H9 (cell line): ENCODE data around the gene ARHGEF5. TPM values are rescaled to one million over a fixed set of nuclear protein-coding genes. Genes with fewer than 3 reads are reported as not detected.

Source experiments
- DNase-seq: peaks from one replicate; pipeline ENCODE4 v3.0.0-alpha.2; 2017
- H2AFZ ChIP-seq: one replicate; pipeline ENCODE4 v1.6.1; 2013; ENCODE audit warnings: mild to moderate bottlenecking, low read length, control low read depth, moderate library complexity
- H2AK5ac ChIP-seq: 2 replicates; pipeline ENCODE4 v1.6.1; 2013; ENCODE audit warnings: low read length, control low read depth, mixed read lengths; ENCODE audit not compliant: insufficient read length
- H2BK120ac ChIP-seq: one replicate; pipeline ENCODE4 v1.6.1; 2013; ENCODE audit warnings: low read depth, mild to moderate bottlenecking, low read length, control low read depth, inconsistent platforms; ENCODE audit not compliant: poor library complexity, severe bottlenecking
- H2BK12ac ChIP-seq: 2 replicates; pipeline ENCODE4 v1.6.1; 2013; ENCODE audit warnings: low read length, control low read depth, mixed read lengths, low read depth; ENCODE audit not compliant: insufficient read length
- H2BK15ac ChIP-seq: 2 replicates; pipeline ENCODE4 v1.6.1; 2013; ENCODE audit warnings: low read depth, low read length, control low read depth
- H2BK20ac ChIP-seq: one replicate; pipeline ENCODE4 v1.6.1; 2013; ENCODE audit warnings: low read depth, mild to moderate bottlenecking, low read length, control low read depth, inconsistent platforms; ENCODE audit not compliant: poor library complexity, severe bottlenecking
- H2BK5ac ChIP-seq: 2 replicates; pipeline ENCODE4 v1.6.1; 2013; ENCODE audit warnings: low read length, control low read depth, mixed read lengths; ENCODE audit not compliant: insufficient read length
- H3K14ac ChIP-seq: 2 replicates; pipeline ENCODE4 v1.6.1; 2013; ENCODE audit warnings: low read length, control low read depth; ENCODE audit not compliant: insufficient read depth
- H3K18ac ChIP-seq: 2 replicates; pipeline ENCODE4 v1.6.1; 2013; ENCODE audit warnings: low read depth, mild to moderate bottlenecking, mixed read lengths, low read length, control low read depth; ENCODE audit not compliant: insufficient read length
- H3K23ac ChIP-seq: 2 replicates; pipeline ENCODE4 v1.6.1; 2013; ENCODE audit warnings: low read length, control low read depth, mixed read lengths, low read depth; ENCODE audit not compliant: insufficient read length
- H3K23me2 ChIP-seq: 2 replicates; pipeline ENCODE4 v1.6.1; 2013; ENCODE audit warnings: low read depth, mild to moderate bottlenecking, mixed read lengths, low read length, control low read depth; ENCODE audit not compliant: insufficient read length, poor library complexity, severe bottlenecking
- H3K27ac ChIP-seq: 2 replicates; pipeline ENCODE4 v1.5.1; 2013; ENCODE audit warnings: low read length, control low read depth, mixed read lengths, low read depth; ENCODE audit not compliant: insufficient read length
- H3K27me3 ChIP-seq: 2 replicates; pipeline ENCODE4 v1.6.1; 2013; ENCODE audit warnings: low read length, control low read depth, inconsistent platforms; ENCODE audit not compliant: insufficient read depth
- H3K4ac ChIP-seq: 2 replicates; pipeline ENCODE4 v1.6.1; 2013; ENCODE audit warnings: low read depth, mild to moderate bottlenecking, control low read depth, inconsistent platforms, low read length, moderate library complexity
- H3K4me1 ChIP-seq: 2 replicates; pipeline ENCODE4 v1.6.1; 2013; ENCODE audit warnings: low read length, control low read depth, inconsistent platforms; ENCODE audit not compliant: insufficient read depth
- H3K4me2 ChIP-seq: 2 replicates; pipeline ENCODE4 v1.6.1; 2013; ENCODE audit warnings: low read length, control low read depth, mixed read lengths; ENCODE audit not compliant: insufficient read length, insufficient read depth
- H3K56ac ChIP-seq: 2 replicates; pipeline ENCODE4 v1.6.1; 2013; ENCODE audit warnings: low read depth, mild to moderate bottlenecking, mixed read lengths, low read length, control low read depth; ENCODE audit not compliant: insufficient read length
- H3K79me1 ChIP-seq: 2 replicates; pipeline ENCODE4 v1.6.1; 2013; ENCODE audit warnings: low read depth, mild to moderate bottlenecking, moderate library complexity, low read length, control low read depth, inconsistent platforms; ENCODE audit not compliant: insufficient read depth, poor library complexity, severe bottlenecking
- H3K79me2 ChIP-seq: 2 replicates; pipeline ENCODE4 v1.6.1; 2013; ENCODE audit warnings: low read length, control low read depth, inconsistent platforms; ENCODE audit not compliant: insufficient read depth
- H3K9ac ChIP-seq: 2 replicates; pipeline ENCODE4 v1.6.1; 2013; ENCODE audit warnings: low read length, control low read depth, mixed read lengths; ENCODE audit not compliant: insufficient read length; ENCODE audit errors: extremely low read depth
- H3K9me3 ChIP-seq: one replicate; pipeline ENCODE4 v1.6.1; 2013; ENCODE audit warnings: low read depth, low read length, inconsistent platforms; ENCODE audit not compliant: control insufficient read depth
- H3T11ph ChIP-seq: one replicate; pipeline ENCODE4 v1.6.1; 2013; ENCODE audit warnings: mild to moderate bottlenecking, low read length, control low read depth, inconsistent platforms
- H4K20me1 ChIP-seq: one replicate; pipeline ENCODE4 v1.6.1; 2013; ENCODE audit not compliant: control insufficient read depth, insufficient read length, insufficient read depth
- H4K5ac ChIP-seq: 2 replicates; pipeline ENCODE4 v1.6.1; 2013; ENCODE audit warnings: low read depth, mild to moderate bottlenecking, mixed read lengths, low read length, control low read depth; ENCODE audit not compliant: insufficient read length
- H4K8ac ChIP-seq: replicated peaks from 2 replicates; pipeline ENCODE4 v1.6.1; 2013; ENCODE audit warnings: low read length, control low read depth, mixed read lengths, low read depth; ENCODE audit not compliant: insufficient read length
- H4K91ac ChIP-seq: 2 replicates; pipeline ENCODE4 v1.6.1; 2013; ENCODE audit warnings: low read depth, mild to moderate bottlenecking, moderate library complexity, mixed read lengths, low read length, control low read depth; ENCODE audit not compliant: insufficient read length
- H3K27ac Mint-ChIP-seq, 3 experiments: 2 replicates in 2 of 3; 3 replicates in 1 of 3; pipeline ENCODE4 v1.8.0; 2020 to 2021; ENCODE audit warnings: mixed read lengths in 3 of 3, mild to moderate bottlenecking in 1 of 3, moderate library complexity in 1 of 3
- H3K27me3 Mint-ChIP-seq: 2 replicates; pipeline ENCODE4 v1.8.0; 2021; ENCODE audit warnings: low read depth, mild to moderate bottlenecking, moderate library complexity, mixed read lengths
- H3K36me3 Mint-ChIP-seq, 3 experiments: 2 replicates in 2 of 3; 3 replicates in 1 of 3; pipeline ENCODE4 v1.8.0; 2020 to 2021; ENCODE audit warnings: low read depth in 3 of 3, mixed read lengths in 3 of 3; ENCODE audit not compliant: insufficient read depth in 1 of 3
- H3K4me1 Mint-ChIP-seq, 2 experiments: 2 replicates each; pipeline ENCODE4 v1.8.0; 2020; ENCODE audit warnings: mixed read lengths in 2 of 2
- H3K4me3 Mint-ChIP-seq, 2 experiments: 2 replicates in 1 of 2; 3 replicates in 1 of 2; pipeline ENCODE4 v1.8.0; 2020 to 2021; ENCODE audit warnings: mild to moderate bottlenecking in 2 of 2, mixed read lengths in 2 of 2, moderate library complexity in 1 of 2
- H3K9me3 Mint-ChIP-seq, 2 experiments: 2 replicates in 1 of 2; 3 replicates in 1 of 2; pipeline ENCODE4 v1.8.0; 2020; ENCODE audit warnings: mild to moderate bottlenecking in 2 of 2, mixed read lengths in 2 of 2, moderate library complexity in 1 of 2
- WGBS: extraction: QIAGEN DNeasy Blood & Tissue Kit; methylation state at CpG from one replicate; pipeline ENCODE4 v1.1.7; 2013; ENCODE audit warnings: missing lambda C conversion rate, low lambda C conversion rate, mixed read lengths; ENCODE audit not compliant: insufficient read length; ENCODE audit errors: extremely low coverage; 5-methylcytosine and 5-hydroxymethylcytosine counted together
- total RNA-seq: library from RNA; stranded (reverse); gene quantifications from 2 replicates; pipeline ENCODE4 v1.2.1, GENCODE V29; 2021
- TF ChIP-seq, protein P1 (sequence below): fragments of 200-600 bp; sonication (generic); conservative IDR thresholded peaks from 3 replicates; pipeline ENCODE4 v1.8.0; 2021; ENCODE audit warnings: antibody characterized with exemption, mild to moderate bottlenecking

Gene ARHGEF5
- total RNA-seq, 1 experiment from 2014 or later: 33.9 TPM

DNA sequence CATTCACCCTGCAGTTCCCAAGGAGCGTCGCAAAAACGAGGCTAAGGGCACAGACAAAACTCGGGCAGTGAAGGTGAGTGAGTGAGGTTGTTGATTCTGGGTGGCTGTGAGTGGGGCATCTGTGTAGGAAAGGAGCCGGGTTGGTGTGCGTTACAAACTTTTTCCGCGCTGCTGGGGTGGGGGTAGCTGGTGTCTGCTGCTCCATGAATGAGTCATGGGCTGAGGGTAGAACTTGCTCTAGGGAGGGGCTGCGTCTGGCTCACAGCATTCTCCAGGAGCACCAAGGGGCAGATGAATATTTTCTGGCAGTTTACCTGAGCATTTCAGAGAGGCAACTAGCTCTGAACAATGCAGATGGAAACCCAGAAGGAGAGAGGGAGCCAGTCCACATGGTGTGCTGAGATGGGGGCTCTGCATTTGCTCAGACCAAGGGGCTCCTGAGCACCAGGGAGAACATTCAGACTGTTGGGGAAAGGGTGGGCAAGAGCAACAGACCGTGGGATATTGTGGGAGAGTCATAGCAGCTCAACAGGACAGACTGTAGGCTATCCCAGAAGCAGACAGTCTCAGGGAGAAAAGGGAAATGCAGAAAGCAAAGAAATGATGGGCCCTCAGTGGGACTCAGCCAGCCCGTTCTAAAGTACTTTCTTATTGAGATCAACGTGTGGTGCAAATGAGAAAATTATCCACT is 29.5 kb downstream of the ARHGEF5 start:
- Histone ChIP-seq H4K20me1 (no peaks in the 10 kb centered on the region), H3K79me1 (no peaks in the 10 kb centered on the region), H3K79me2 (no peaks in the 10 kb centered on the region), H2AFZ (no peak overlapping the region), H3K56ac (no peak overlapping the region), H2BK20ac (no peak overlapping the region), H3K23me2 (no peaks in the 10 kb centered on the region), H3K4me1 (peaks cover 8% of the 10 kb centered on the region; the same call in 1 of the 2 replicates), H4K8ac (no peak overlapping the region), H2BK15ac (no peak overlapping the region), H3K18ac (no peak overlapping the region), H3K23ac (no peak overlapping the region), H3K27me3 (no peaks in the 10 kb centered on the region), H3K27ac (no peak overlapping the region), H3K14ac (peak overlapping the region; percentile 34; the same call in 1 of the 2 replicates), H2AK5ac (no peak overlapping the region), H4K5ac (no peak overlapping the region), H3T11ph (no peak overlapping the region), H2BK120ac (no peak overlapping the region), H3K9me3 (no peaks in the 10 kb centered on the region), H2BK5ac (no peak overlapping the region), H3K9ac (no peak overlapping the region), H3K4ac (no peak overlapping the region), H4K91ac (no peak overlapping the region), H3K4me2 (no peak overlapping the region), H2BK12ac (no peak overlapping the region)
- WGBS: no CpG with 5 or more reads among the region's 12 CpGs
- H3K36me3 Mint-ChIP-seq: peaks cover 0 to 15% (median 12%) of the 10 kb centered on the region in 3 experiments; a peak in 6 of 7 replicates
- H3K4me1 Mint-ChIP-seq: peaks cover 22% of the 10 kb centered on the region in 2 experiments
- H3K27ac Mint-ChIP-seq: peak overlapping the region in 2 of 3 experiments; percentile 4 to 59; a peak in 4 of 7 replicates
- no peaks in the 10 kb centered on the region for H3K9me3 Mint-ChIP-seq
- no peaks in the 10 kb centered on the region for H3K27me3 Mint-ChIP-seq
- peak; percentile 49 for DNase-seq
- H3K4me3 Mint-ChIP-seq: no peak overlapping the region
- TF ChIP-seq, protein P1, sequence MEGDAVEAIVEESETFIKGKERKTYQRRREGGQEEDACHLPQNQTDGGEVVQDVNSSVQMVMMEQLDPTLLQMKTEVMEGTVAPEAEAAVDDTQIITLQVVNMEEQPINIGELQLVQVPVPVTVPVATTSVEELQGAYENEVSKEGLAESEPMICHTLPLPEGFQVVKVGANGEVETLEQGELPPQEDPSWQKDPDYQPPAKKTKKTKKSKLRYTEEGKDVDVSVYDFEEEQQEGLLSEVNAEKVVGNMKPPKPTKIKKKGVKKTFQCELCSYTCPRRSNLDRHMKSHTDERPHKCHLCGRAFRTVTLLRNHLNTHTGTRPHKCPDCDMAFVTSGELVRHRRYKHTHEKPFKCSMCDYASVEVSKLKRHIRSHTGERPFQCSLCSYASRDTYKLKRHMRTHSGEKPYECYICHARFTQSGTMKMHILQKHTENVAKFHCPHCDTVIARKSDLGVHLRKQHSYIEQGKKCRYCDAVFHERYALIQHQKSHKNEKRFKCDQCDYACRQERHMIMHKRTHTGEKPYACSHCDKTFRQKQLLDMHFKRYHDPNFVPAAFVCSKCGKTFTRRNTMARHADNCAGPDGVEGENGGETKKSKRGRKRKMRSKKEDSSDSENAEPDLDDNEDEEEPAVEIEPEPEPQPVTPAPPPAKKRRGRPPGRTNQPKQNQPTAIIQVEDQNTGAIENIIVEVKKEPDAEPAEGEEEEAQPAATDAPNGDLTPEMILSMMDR: no peak
